ENCODE data around the gene WDR70. TPM values are rescaled to one million over a fixed set of nuclear protein-coding genes. Genes with fewer than 3 reads are reported as not detected.

WDR70 gene
- total RNA-seq, 1 experiment from 2014 or later, result 35.0 TPM

DNA sequence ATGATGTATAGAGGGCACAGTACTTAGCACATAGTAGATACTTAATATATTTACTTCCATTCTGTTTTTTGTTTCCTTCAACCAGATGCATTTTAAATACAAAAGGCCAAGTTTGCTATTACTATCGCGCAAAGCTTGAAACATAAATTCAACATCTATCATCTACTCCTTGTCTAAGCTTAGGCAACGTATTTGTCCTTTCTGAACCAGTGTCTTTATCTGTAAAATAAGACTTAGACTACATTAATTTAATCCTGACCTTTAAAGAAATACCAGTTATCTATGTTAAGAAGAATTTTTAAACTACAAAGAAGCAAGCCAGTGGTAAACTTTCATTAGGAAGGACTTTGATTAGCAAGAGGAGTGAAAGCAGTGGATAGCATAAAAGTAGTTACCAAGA is 173.0 kb downstream of the WDR70 start:
- no peak overlapping the region for H3K4me3 Mint-ChIP-seq
- ATAC-seq, result no peak
- H3K36me3 Mint-ChIP-seq, result no peaks in the 10 kb centered on the region
- peaks cover 12% of the 10 kb centered on the region for H3K4me1 Mint-ChIP-seq
- ChIA-PET CTCF (interaction anchor here (0.6 to 1.9 kb wide), 3 partner anchors 8 to 139 kb away, joined by 3 to 11 read pairs (median 3); no protein-coding TSS in a partner anchor), POLR2A (no interaction called here)
- H3K27me3 Mint-ChIP-seq (ENCODE audit: low read depth), result no peaks in the 10 kb centered on the region
- no peaks in the 10 kb centered on the region for H3K9me3 Mint-ChIP-seq
- TF ChIP-seq NFATC4 (CRISPR knock-in tag; IDR thresholded peaks at IDR 0.05) (no peak), CREB1 (CRISPR knock-in tag; IDR thresholded peaks at IDR 0.05) (no peak), NR1H2 (CRISPR knock-in tag; IDR thresholded peaks at IDR 0.05) (no peak), IRF2 (CRISPR knock-in tag; IDR thresholded peaks at IDR 0.05; ENCODE audit: borderline replicate concordance, low read depth) (no peak), ZNF423 (CRISPR knock-in tag; IDR thresholded peaks at IDR 0.05) (no peak), ZNF317 (CRISPR knock-in tag; IDR thresholded peaks at IDR 0.05; ENCODE audit: borderline replicate concordance, low read depth) (no peak), SMAD3 (CRISPR knock-in tag; IDR thresholded peaks at IDR 0.05; ENCODE audit: borderline replicate concordance) (no peak), JAZF1 (CRISPR knock-in tag; IDR thresholded peaks at IDR 0.05) (no peak), RORB (CRISPR knock-in tag; IDR thresholded peaks at IDR 0.05) (no peak), ETV6 (CRISPR knock-in tag; IDR thresholded peaks at IDR 0.05) (no peak), MXD4 (CRISPR knock-in tag; IDR thresholded peaks at IDR 0.05; ENCODE audit: borderline replicate concordance) (no peak)
- TF ChIP-seq, protein P1, sequence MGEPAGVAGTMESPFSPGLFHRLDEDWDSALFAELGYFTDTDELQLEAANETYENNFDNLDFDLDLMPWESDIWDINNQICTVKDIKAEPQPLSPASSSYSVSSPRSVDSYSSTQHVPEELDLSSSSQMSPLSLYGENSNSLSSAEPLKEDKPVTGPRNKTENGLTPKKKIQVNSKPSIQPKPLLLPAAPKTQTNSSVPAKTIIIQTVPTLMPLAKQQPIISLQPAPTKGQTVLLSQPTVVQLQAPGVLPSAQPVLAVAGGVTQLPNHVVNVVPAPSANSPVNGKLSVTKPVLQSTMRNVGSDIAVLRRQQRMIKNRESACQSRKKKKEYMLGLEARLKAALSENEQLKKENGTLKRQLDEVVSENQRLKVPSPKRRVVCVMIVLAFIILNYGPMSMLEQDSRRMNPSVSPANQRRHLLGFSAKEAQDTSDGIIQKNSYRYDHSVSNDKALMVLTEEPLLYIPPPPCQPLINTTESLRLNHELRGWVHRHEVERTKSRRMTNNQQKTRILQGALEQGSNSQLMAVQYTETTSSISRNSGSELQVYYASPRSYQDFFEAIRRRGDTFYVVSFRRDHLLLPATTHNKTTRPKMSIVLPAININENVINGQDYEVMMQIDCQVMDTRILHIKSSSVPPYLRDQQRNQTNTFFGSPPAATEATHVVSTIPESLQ (CRISPR knock-in tag; IDR thresholded peaks at IDR 0.05), result no peak
- TF ChIP-seq, protein P2, sequence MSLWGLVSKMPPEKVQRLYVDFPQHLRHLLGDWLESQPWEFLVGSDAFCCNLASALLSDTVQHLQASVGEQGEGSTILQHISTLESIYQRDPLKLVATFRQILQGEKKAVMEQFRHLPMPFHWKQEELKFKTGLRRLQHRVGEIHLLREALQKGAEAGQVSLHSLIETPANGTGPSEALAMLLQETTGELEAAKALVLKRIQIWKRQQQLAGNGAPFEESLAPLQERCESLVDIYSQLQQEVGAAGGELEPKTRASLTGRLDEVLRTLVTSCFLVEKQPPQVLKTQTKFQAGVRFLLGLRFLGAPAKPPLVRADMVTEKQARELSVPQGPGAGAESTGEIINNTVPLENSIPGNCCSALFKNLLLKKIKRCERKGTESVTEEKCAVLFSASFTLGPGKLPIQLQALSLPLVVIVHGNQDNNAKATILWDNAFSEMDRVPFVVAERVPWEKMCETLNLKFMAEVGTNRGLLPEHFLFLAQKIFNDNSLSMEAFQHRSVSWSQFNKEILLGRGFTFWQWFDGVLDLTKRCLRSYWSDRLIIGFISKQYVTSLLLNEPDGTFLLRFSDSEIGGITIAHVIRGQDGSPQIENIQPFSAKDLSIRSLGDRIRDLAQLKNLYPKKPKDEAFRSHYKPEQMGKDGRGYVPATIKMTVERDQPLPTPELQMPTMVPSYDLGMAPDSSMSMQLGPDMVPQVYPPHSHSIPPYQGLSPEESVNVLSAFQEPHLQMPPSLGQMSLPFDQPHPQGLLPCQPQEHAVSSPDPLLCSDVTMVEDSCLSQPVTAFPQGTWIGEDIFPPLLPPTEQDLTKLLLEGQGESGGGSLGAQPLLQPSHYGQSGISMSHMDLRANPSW (CRISPR knock-in tag; conservative IDR thresholded peaks at IDR 0.05; ENCODE audit: low read depth), result no peak
- TF ChIP-seq, protein P3, sequence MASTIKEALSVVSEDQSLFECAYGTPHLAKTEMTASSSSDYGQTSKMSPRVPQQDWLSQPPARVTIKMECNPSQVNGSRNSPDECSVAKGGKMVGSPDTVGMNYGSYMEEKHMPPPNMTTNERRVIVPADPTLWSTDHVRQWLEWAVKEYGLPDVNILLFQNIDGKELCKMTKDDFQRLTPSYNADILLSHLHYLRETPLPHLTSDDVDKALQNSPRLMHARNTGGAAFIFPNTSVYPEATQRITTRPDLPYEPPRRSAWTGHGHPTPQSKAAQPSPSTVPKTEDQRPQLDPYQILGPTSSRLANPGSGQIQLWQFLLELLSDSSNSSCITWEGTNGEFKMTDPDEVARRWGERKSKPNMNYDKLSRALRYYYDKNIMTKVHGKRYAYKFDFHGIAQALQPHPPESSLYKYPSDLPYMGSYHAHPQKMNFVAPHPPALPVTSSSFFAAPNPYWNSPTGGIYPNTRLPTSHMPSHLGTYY (CRISPR knock-in tag; IDR thresholded peaks at IDR 0.05), result no peak
- TF ChIP-seq, protein P4, sequence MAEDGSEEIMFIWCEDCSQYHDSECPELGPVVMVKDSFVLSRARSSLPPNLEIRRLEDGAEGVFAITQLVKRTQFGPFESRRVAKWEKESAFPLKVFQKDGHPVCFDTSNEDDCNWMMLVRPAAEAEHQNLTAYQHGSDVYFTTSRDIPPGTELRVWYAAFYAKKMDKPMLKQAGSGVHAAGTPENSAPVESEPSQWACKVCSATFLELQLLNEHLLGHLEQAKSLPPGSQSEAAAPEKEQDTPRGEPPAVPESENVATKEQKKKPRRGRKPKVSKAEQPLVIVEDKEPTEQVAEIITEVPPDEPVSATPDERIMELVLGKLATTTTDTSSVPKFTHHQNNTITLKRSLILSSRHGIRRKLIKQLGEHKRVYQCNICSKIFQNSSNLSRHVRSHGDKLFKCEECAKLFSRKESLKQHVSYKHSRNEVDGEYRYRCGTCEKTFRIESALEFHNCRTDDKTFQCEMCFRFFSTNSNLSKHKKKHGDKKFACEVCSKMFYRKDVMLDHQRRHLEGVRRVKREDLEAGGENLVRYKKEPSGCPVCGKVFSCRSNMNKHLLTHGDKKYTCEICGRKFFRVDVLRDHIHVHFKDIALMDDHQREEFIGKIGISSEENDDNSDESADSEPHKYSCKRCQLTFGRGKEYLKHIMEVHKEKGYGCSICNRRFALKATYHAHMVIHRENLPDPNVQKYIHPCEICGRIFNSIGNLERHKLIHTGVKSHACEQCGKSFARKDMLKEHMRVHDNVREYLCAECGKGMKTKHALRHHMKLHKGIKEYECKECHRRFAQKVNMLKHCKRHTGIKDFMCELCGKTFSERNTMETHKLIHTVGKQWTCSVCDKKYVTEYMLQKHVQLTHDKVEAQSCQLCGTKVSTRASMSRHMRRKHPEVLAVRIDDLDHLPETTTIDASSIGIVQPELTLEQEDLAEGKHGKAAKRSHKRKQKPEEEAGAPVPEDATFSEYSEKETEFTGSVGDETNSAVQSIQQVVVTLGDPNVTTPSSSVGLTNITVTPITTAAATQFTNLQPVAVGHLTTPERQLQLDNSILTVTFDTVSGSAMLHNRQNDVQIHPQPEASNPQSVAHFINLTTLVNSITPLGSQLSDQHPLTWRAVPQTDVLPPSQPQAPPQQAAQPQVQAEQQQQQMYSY (CRISPR knock-in tag; IDR thresholded peaks at IDR 0.05), result no peak
- TF ChIP-seq, protein P5, sequence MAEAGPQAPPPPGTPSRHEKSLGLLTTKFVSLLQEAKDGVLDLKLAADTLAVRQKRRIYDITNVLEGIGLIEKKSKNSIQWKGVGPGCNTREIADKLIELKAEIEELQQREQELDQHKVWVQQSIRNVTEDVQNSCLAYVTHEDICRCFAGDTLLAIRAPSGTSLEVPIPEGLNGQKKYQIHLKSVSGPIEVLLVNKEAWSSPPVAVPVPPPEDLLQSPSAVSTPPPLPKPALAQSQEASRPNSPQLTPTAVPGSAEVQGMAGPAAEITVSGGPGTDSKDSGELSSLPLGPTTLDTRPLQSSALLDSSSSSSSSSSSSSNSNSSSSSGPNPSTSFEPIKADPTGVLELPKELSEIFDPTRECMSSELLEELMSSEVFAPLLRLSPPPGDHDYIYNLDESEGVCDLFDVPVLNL (CRISPR knock-in tag; IDR thresholded peaks at IDR 0.05; ENCODE audit: borderline replicate concordance, low read depth), result no peak
- TF ChIP-seq, protein P6, sequence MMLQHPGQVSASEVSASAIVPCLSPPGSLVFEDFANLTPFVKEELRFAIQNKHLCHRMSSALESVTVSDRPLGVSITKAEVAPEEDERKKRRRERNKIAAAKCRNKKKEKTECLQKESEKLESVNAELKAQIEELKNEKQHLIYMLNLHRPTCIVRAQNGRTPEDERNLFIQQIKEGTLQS (CRISPR knock-in tag; conservative IDR thresholded peaks at IDR 0.05), result no peak
- TF ChIP-seq, protein P7, sequence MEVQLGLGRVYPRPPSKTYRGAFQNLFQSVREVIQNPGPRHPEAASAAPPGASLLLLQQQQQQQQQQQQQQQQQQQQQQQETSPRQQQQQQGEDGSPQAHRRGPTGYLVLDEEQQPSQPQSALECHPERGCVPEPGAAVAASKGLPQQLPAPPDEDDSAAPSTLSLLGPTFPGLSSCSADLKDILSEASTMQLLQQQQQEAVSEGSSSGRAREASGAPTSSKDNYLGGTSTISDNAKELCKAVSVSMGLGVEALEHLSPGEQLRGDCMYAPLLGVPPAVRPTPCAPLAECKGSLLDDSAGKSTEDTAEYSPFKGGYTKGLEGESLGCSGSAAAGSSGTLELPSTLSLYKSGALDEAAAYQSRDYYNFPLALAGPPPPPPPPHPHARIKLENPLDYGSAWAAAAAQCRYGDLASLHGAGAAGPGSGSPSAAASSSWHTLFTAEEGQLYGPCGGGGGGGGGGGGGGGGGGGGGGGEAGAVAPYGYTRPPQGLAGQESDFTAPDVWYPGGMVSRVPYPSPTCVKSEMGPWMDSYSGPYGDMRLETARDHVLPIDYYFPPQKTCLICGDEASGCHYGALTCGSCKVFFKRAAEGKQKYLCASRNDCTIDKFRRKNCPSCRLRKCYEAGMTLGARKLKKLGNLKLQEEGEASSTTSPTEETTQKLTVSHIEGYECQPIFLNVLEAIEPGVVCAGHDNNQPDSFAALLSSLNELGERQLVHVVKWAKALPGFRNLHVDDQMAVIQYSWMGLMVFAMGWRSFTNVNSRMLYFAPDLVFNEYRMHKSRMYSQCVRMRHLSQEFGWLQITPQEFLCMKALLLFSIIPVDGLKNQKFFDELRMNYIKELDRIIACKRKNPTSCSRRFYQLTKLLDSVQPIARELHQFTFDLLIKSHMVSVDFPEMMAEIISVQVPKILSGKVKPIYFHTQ (CRISPR knock-in tag; IDR thresholded peaks at IDR 0.05), result no peak
- TF ChIP-seq, protein P8, sequence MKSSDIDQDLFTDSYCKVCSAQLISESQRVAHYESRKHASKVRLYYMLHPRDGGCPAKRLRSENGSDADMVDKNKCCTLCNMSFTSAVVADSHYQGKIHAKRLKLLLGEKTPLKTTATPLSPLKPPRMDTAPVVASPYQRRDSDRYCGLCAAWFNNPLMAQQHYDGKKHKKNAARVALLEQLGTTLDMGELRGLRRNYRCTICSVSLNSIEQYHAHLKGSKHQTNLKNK (CRISPR knock-in tag; IDR thresholded peaks at IDR 0.05), result no peak
- TF ChIP-seq, protein P9, sequence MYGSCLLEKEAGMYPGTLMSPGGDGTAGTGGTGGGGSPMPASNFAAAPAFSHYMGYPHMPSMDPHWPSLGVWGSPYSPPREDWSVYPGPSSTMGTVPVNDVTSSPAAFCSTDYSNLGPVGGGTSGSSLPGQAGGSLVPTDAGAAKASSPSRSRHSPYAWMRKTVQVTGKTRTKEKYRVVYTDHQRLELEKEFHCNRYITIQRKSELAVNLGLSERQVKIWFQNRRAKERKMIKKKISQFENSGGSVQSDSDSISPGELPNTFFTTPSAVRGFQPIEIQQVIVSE (CRISPR knock-in tag; IDR thresholded peaks at IDR 0.05; ENCODE audit: borderline replicate concordance), result no peak
- H3K27ac Mint-ChIP-seq, result peak overlapping the region; percentile 48; the same call in 1 of the 2 replicates
- DNase-seq (ENCODE audit: low spot score), result no peak

Measured in WTC11 (cell line).